ENCODE data around the gene TLK2. TPM values are rescaled to one million over a fixed set of nuclear protein-coding genes. Genes with fewer than 3 reads are reported as not detected.

Gene TLK2
- total RNA-seq, 1 donor from 2014 or later: 27.4 TPM

DNA sequence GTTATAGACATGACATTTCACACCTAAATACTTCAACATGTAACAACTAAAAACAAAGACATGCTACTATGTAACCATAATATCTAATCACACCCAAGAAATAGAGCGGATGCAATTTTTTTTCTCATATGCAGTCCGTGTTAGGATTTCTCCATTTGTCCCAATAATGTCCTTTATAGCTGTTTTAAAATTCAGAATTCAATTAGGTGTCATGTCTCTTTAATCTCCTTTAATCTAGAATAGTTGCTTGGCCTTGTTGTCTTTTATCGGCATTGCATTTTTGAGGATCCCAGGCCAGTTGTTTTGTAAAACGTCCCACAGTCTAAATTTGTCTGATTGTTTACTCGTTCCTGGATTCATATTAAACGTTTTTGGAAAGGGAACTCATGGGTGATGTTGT lies 163.3 kb downstream of the TLK2 start:
- TF ChIP-seq, protein P1, sequence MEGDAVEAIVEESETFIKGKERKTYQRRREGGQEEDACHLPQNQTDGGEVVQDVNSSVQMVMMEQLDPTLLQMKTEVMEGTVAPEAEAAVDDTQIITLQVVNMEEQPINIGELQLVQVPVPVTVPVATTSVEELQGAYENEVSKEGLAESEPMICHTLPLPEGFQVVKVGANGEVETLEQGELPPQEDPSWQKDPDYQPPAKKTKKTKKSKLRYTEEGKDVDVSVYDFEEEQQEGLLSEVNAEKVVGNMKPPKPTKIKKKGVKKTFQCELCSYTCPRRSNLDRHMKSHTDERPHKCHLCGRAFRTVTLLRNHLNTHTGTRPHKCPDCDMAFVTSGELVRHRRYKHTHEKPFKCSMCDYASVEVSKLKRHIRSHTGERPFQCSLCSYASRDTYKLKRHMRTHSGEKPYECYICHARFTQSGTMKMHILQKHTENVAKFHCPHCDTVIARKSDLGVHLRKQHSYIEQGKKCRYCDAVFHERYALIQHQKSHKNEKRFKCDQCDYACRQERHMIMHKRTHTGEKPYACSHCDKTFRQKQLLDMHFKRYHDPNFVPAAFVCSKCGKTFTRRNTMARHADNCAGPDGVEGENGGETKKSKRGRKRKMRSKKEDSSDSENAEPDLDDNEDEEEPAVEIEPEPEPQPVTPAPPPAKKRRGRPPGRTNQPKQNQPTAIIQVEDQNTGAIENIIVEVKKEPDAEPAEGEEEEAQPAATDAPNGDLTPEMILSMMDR (conservative IDR thresholded peaks at IDR 0.05; ENCODE audit: low read depth, low read length): no peak
- DNase-seq (ENCODE audit: low read depth): no peak
- H3K4me3 ChIP-seq (ENCODE audit: low read depth, low read length): no peak overlapping the region

DNA sequence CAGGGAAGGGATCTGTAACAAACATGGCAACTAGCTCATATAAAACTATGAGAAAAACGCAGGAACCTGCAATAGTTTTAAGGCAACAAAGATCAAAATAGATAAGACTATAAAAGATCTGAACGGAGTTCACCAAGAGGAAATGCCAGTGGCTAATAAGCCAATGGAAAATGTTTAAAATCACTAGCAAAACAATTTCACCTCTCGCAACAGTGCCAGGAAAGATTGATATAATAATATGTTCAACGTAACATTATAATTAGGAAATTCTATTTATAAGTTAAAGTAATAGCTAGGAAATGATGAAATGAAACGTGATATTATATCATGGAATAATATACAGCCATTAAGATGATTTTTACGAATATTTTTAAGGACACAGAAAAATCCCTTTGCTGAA lies 164.9 kb downstream of the TLK2 start:
- TF ChIP-seq, protein P1 (conservative IDR thresholded peaks at IDR 0.05; ENCODE audit: low read depth, low read length): no peak
- no peak for DNase-seq (ENCODE audit: low read depth)
- H3K4me3 ChIP-seq (ENCODE audit: low read depth, low read length): no peak overlapping the region

DNA sequence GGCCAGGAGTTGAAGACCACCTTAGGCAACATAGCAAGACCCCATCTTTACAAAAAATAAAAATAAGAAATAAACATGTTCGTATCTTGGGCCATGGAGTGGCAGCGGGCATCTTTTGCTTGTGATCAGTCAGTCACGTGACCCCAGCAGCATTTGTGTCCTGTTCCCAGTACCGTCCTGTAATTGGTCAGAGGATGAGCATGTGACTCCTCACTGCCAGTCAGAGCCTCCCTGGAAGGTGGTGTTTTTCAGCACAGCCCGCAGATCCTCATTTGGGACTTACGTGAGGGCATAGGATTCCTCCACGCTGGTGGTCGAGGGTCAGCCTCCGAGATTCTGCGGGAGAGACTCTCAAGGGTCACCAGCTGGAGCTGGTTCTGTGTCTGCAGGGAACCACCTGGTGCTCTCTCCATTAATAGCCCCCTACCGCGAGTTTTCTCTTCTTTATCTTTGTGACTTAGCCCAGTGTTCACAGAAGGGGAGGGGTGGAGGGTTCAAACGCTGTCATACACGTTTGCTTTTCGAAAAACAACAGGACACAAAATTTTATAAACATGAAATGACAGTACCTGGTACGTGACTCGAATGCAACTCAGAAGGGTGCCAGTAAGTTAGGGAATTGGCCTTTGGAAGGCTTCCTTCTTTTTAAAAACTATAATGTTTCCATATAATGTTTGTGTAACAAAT lies 166.0 kb downstream of the TLK2 start:
- DNase-seq (ENCODE audit: low read depth): no peak
- no peak overlapping the region for H3K4me3 ChIP-seq (ENCODE audit: low read depth, low read length)
- TF ChIP-seq, protein P1 (conservative IDR thresholded peaks at IDR 0.05; ENCODE audit: low read depth, low read length): no peak

DNA sequence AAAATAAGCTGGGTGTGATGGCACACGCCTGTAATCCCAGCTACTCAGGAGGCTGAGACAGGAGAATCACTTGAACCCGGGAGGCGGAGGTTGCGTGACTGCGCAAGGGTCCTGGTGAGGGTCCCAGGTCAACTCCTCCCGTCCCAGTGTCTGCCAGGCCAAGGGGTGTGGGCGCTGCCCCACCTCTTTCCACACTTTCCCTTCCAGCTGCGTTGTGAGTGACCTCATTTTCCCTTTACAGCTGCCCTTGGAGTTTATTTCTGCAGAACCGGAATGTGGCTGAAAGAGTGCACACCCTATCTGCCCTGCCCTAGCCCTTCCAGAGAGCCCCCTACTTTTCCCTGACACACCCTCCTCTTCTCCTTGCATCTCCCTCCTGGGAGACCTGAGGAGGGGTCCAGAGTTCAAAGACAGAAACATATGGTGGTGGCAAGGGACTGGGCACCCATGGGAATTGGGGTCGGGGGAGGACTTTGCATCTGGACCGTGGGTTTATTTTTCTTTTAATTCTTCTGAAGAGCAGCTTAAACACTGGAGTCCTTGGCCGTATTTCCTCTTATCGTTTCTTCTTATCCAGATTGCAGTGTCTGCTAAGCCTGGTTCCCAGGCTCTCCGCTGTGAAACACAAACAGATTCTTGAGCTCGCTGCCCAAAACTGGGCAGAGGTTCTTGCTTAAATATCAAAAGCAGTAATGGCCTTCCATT lies 169.8 kb downstream of the TLK2 start:
- TF ChIP-seq, protein P1 (conservative IDR thresholded peaks at IDR 0.05; ENCODE audit: low read depth, low read length): no peak
- DNase-seq (ENCODE audit: low read depth): no peak
- H3K4me3 ChIP-seq (ENCODE audit: low read depth, low read length): no peak overlapping the region

DNA sequence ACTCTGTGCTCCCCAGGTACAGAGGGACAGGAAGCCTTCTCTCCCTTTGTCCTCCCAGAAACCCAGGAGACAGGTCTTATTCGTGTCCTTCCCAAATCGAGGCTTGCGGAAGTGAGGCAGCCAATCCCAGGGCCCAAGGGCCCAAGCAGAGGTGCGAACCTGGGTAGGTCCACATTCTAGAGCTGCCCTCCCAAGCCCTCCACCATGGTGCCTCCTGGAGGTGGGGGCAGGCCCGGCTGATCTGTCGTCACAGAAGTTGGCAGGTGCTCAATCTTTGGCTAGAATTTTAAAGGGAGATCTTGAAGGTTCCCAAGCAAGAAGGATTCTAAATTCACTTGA lies 170.3 kb downstream of the TLK2 start:
- TF ChIP-seq, protein P1 (conservative IDR thresholded peaks at IDR 0.05; ENCODE audit: low read depth, low read length): no peak
- no peak overlapping the region for H3K4me3 ChIP-seq (ENCODE audit: low read depth, low read length)
- no peak for DNase-seq (ENCODE audit: low read depth)

DNA sequence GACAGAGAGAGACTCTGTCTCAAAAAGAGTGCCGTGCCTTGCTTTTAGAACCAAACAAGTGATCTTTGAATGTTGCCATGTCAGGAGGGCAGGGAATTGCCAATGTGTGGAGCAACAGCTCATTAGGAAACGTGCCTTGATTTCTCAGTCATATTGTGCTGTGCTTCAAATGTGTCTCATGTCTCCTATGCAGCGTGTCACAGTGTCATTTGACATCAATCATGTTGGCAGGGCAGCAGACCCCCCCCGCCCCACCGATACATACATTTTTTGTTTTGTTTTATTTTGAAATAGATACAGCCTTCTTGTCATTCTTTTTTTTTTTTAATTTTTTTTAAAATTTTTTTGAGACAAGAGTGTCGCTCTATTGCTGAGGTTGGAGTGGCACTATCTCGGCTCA lies 170.9 kb downstream of the TLK2 start:
- no peak overlapping the region for H3K4me3 ChIP-seq (ENCODE audit: low read depth, low read length)
- TF ChIP-seq, protein P1 (conservative IDR thresholded peaks at IDR 0.05; ENCODE audit: low read depth, low read length): no peak
- no peak for DNase-seq (ENCODE audit: low read depth)

DNA sequence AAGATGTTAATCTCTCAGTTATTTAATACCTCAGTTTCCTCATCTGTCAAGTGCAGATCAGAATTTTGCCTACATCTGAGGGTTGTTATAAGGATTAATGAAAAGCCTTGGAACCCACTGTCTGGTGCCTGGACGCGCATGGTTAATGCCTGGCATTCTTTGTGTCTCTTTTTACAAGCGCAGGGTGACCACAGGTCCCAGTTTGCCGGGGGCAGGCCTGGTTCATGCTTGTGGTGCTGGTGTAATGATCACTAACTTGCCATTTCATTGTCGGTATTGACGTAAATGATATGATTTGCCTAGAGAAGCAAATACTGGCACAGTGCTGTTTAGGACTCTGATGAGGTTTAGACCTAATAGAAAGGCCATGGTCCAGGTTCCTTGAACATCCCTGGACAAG lies 172.0 kb downstream of the TLK2 start:
- no peak overlapping the region for H3K4me3 ChIP-seq (ENCODE audit: low read depth, low read length)
- DNase-seq (ENCODE audit: low read depth): no peak
- TF ChIP-seq, protein P1 (conservative IDR thresholded peaks at IDR 0.05; ENCODE audit: low read depth, low read length): no peak

Data from epithelial cell of proximal tubule (primary cell).